SK-N-SH (cell line): ENCODE measurements around the gene ATXN7L3B. TPM values are rescaled to one million over a fixed set of nuclear protein-coding genes. Genes with fewer than 3 reads are reported as not detected.
A peak's percentile ranks its signal among the peaks of the same experiment; 100 is the strongest.

Source experiments
- CTCF ChIA-PET: fragments of 300-600, 350-600 bp; formaldehyde crosslinking; extraction: SDS; loops from one replicate; lab custom pipeline; 2021; lab: Yijun Ruan, JAX
- POLR2A ChIA-PET: fragments of 350-600 bp; sonication (Branson Sonifier 250); formaldehyde crosslinking; extraction: SDS; loops from one replicate; lab custom pipeline; 2020; ENCODE audit warnings: antibody characterized with exemption, inconsistent platforms; lab: Yijun Ruan, JAX
- DNase-seq: peaks from one replicate; pipeline ENCODE4 v3.0.0; 2012
- H2AFZ ChIP-seq: fragments of 200-600 bp; sonication (generic); 2 replicates; pipeline ENCODE4 v1.8.1; 2016; ENCODE audit warnings: antibody characterized with exemption, mild to moderate bottlenecking, low read depth
- H3F3A ChIP-seq: fragments of 200-600 bp; sonication (generic); replicated peaks from 2 replicates; pipeline ENCODE3; 2016; ENCODE audit warnings: antibody characterized with exemption, mild to moderate bottlenecking; ENCODE audit not compliant: insufficient read depth
- H3K27ac ChIP-seq, 2 experiments: fragments of 200-500 bp in 1 of 2; fragments of 200-600 bp in 1 of 2; sonication (Bioruptor generic) in 1 of 2; sonication (generic), shearing (Covaris generic) in 1 of 2; 2 replicates each; pipeline versions ENCODE4 v1.5.1 to v1.6.1; 2014 to 2016; ENCODE audit warnings: low read depth in 2 of 2, inconsistent platforms in 1 of 2, low read length in 1 of 2, mild to moderate bottlenecking in 1 of 2, mixed read lengths in 1 of 2
- H3K27me3 ChIP-seq: fragments of 200-600 bp; sonication (generic), shearing (Covaris generic); 2 replicates; pipeline ENCODE4 v1.6.1; 2016; ENCODE audit warnings: mixed run types; ENCODE audit not compliant: insufficient read depth
- H3K36me3 ChIP-seq, 2 experiments: fragments of 200-500 bp in 1 of 2; fragments of 200-600 bp in 1 of 2; sonication (Bioruptor generic) in 1 of 2; sonication (generic) in 1 of 2; replicated peaks in 1 of 2; 2 replicates each; pipeline versions ENCODE3 to v1.5.1; 2014 to 2016; ENCODE audit warnings: low read length in 1 of 2, mild to moderate bottlenecking in 1 of 2; ENCODE audit not compliant: insufficient read depth in 2 of 2, control insufficient read depth in 1 of 2
- H3K4me1 ChIP-seq, 2 experiments: fragments of 200-500 bp in 1 of 2; fragments of 200-600 bp in 1 of 2; sonication (Bioruptor generic) in 1 of 2; sonication (generic), shearing (Covaris generic) in 1 of 2; 2 replicates each; pipeline versions ENCODE4 v1.5.1 to v1.6.1; 2014 to 2016; ENCODE audit warnings: low read depth in 1 of 2, low read length in 1 of 2, mixed run types in 1 of 2; ENCODE audit not compliant: insufficient read depth in 2 of 2, control insufficient read depth in 1 of 2
- H3K4me2 ChIP-seq: fragments of 200-600 bp; sonication (generic), shearing (Covaris generic); 2 replicates; pipeline ENCODE4 v1.6.1; 2017; ENCODE audit warnings: mixed run types
- H3K4me3 ChIP-seq, 2 experiments: fragments of 200-500 bp in 1 of 2; fragments of 200-600 bp in 1 of 2; sonication (Bioruptor generic) in 1 of 2; sonication (generic), shearing (Covaris generic) in 1 of 2; 2 replicates each; pipeline versions ENCODE4 v1.5.1 to v1.8.1; 2014 to 2016; ENCODE audit warnings: low read depth in 2 of 2, inconsistent platforms in 1 of 2, low read length in 1 of 2, mild to moderate bottlenecking in 1 of 2, mixed read lengths in 1 of 2, moderate library complexity in 1 of 2
- H3K79me2 ChIP-seq: fragments of 200-600 bp; sonication (generic); 2 replicates; pipeline ENCODE4 v1.8.1; 2017; ENCODE audit warnings: mild to moderate bottlenecking; ENCODE audit not compliant: insufficient read depth
- H3K9ac ChIP-seq: fragments of 200-600 bp; sonication (generic); 2 replicates; pipeline ENCODE4 v1.6.1; 2017; ENCODE audit warnings: mixed run types
- H3K9me2 ChIP-seq: fragments of 200-600 bp; sonication (generic); 2 replicates; pipeline ENCODE4 v1.6.1; 2017; ENCODE audit warnings: mixed run types
- H3K9me3 ChIP-seq: fragments of 200-600 bp; sonication (generic); 2 replicates; pipeline ENCODE4 v1.6.1; 2017; ENCODE audit warnings: mixed run types, mild to moderate bottlenecking, moderate library complexity
- H4K20me1 ChIP-seq: fragments of 200-600 bp; sonication (generic); 2 replicates; pipeline ENCODE4 v1.6.1; 2017; ENCODE audit warnings: mild to moderate bottlenecking, mixed run types; ENCODE audit not compliant: insufficient read depth
- CTCF ChIP-seq: fragments of 200-600 bp; sonication (generic); IDR thresholded peaks from 2 replicates; pipeline ENCODE4 v1.6.1; 2017; ENCODE audit warnings: antibody characterized with exemption, mild to moderate bottlenecking, moderate library complexity
- ELF1 ChIP-seq: IDR thresholded peaks from 2 replicates; pipeline ENCODE4 v1.4.0; 2012
- EP300 ChIP-seq, 2 experiments: IDR thresholded peaks; 2 replicates each; pipeline versions ENCODE4 v1.4.0 to v1.6.1; 2012; ENCODE audit warnings: borderline replicate concordance in 1 of 2, low read depth in 1 of 2, low read length in 1 of 2
- EZH2phosphoT487 ChIP-seq: fragments of 200-600 bp; sonication (generic); IDR thresholded peaks from 2 replicates; pipeline ENCODE4 v1.6.1; 2017; ENCODE audit warnings: low read depth, mixed run types, mild to moderate bottlenecking, antibody characterized with exemption, moderate library complexity, borderline replicate concordance
- GABPA ChIP-seq: IDR thresholded peaks from 2 replicates; pipeline ENCODE4 v1.4.0; 2012; ENCODE audit warnings: low read depth, mild to moderate bottlenecking
- GATA2 ChIP-seq: sonication (generic); formaldehyde crosslinking; IDR thresholded peaks from 2 replicates; pipeline ENCODE4 v1.5.0; 2020; ENCODE audit warnings: mild to moderate bottlenecking, missing genetic modification reagents
- IRF3 ChIP-seq: fragments of 150-350 bp; IDR thresholded peaks from 2 replicates; pipeline ENCODE4 v1.6.1; 2016; ENCODE audit warnings: mild to moderate bottlenecking, low read depth, low read length
- MXI1 ChIP-seq: IDR thresholded peaks from 2 replicates; pipeline ENCODE4 v1.6.1; 2012; ENCODE audit warnings: mild to moderate bottlenecking, low read depth, low read length, improper control_type of control experiment
- PBX3 ChIP-seq: IDR thresholded peaks from 2 replicates; pipeline ENCODE4; 2012
- POLR2AphosphoS5 ChIP-seq: IDR thresholded peaks from 2 replicates; pipeline ENCODE4 v1.6.1; 2012; ENCODE audit warnings: low read depth, low read length
- RAD21 ChIP-seq: IDR thresholded peaks from 2 replicates; pipeline ENCODE4 v1.6.1; 2012; ENCODE audit warnings: mild to moderate bottlenecking, low read length
- REST ChIP-seq: IDR thresholded peaks from 2 replicates; pipeline ENCODE4 v1.6.1; 2012; ENCODE audit warnings: mild to moderate bottlenecking, low read depth, low read length, moderate library complexity
- RFX5 ChIP-seq: IDR thresholded peaks from 2 replicates; pipeline ENCODE4 v1.6.1; 2012; ENCODE audit warnings: mild to moderate bottlenecking, improper control_type of control experiment, low read length
- SIN3A ChIP-seq: IDR thresholded peaks from 2 replicates; pipeline ENCODE4 v1.6.1; 2012; ENCODE audit warnings: low read depth, mild to moderate bottlenecking, low read length, moderate library complexity, borderline replicate concordance
- TEAD4 ChIP-seq: IDR thresholded peaks from 2 replicates; pipeline ENCODE4 v1.4.0; 2012; ENCODE audit warnings: mild to moderate bottlenecking, borderline replicate concordance; ENCODE audit not compliant: insufficient read depth
- USF1 ChIP-seq: IDR thresholded peaks from 2 replicates; pipeline ENCODE4 v1.4.0; 2012; ENCODE audit warnings: low read depth, borderline replicate concordance
- USF2 ChIP-seq: fragments of 150-350 bp; IDR thresholded peaks from 2 replicates; pipeline ENCODE4 v1.6.1; 2017; ENCODE audit warnings: antibody characterized with exemption, low read length, low read depth, borderline replicate concordance
- ZBTB33 ChIP-seq: IDR thresholded peaks from 2 replicates; pipeline ENCODE4 v1.4.0; 2012; ENCODE audit warnings: low read depth, borderline replicate concordance
- WGBS: methylation state at CpG from one replicate; pipeline ENCODE4 v1.1.6; 2017; ENCODE audit warnings: low lambda C conversion rate; 5-methylcytosine and 5-hydroxymethylcytosine counted together
- polyA plus RNA-seq, 3 experiments: library from polyadenylated mRNA; depleted of rRNA; stranded (reverse); fragments of >200 nt; gene quantifications; 2 replicates each; pipeline ENCODE4 v1.2.3, GENCODE V29; 2012

ATXN7L3B gene
- polyA plus RNA-seq (2012; rRNA removed), result 13.8 and 18.5 TPM in 2 replicates
- 18.3 and 19.0 TPM in 2 replicates for polyA plus RNA-seq (2012; cell fraction: cytosol; rRNA removed)
- 7.4 and 14.0 TPM in 2 replicates for polyA plus RNA-seq (2012; cell fraction: nucleus; rRNA removed)

GRCh38 chr12:74537707-74538385 is at the start of gene ATXN7L3B:
Gene ATXN7L3B, plus strand, starts transcription at chr12:74537835. Its CDS starts 278 bp downstream, at chr12:74538113.
- Histone ChIP-seq H3K4me2 (peak within 1 kb of the TSS; percentile 97), H3K9me3 (no peaks in the 10 kb centered on the region), H3F3A (peaks cover 8% of the 10 kb centered on the region), H3K9me2 (no peaks in the 10 kb centered on the region), H3K27me3 (no peaks in the 10 kb centered on the region), H3K27ac (peak within 1 kb of the TSS; percentile 95), H4K20me1 (peaks cover 45% of the 10 kb centered on the region), H3K9ac (peak within 1 kb of the TSS; percentile 98), H3K79me2 (peaks cover 52% of the 10 kb centered on the region), H3K4me3 (peak within 1 kb of the TSS; percentile 93 to 95), H3K4me1 (peaks cover 5 to 26% of the 10 kb centered on the region in 2 experiments; a peak in 3 of 4 replicates), H3K36me3 (peaks cover 24 to 31% of the 10 kb centered on the region in 2 experiments), H2AFZ (peak within 1 kb of the TSS; percentile 94)
- CTCF ChIA-PET, result interaction anchor here (0.6 to 1.1 kb wide), 2 partner anchors 61 to 265 kb away, joined by 3 read pairs; no protein-coding TSS in a partner anchor
- WGBS, result 1% methylated on average over 26 of the region's 49 CpGs
- DNase-seq, result peak; percentile 90
- POLR2A ChIA-PET, result no interaction called here
- TF ChIP-seq EP300 (IDR thresholded peaks at IDR 0.05; ENCODE audit: borderline replicate concordance in 1 of 2, low read depth in 1 of 2, low read length in 1 of 2), result peak in 1 of 2 experiments; percentile 29; a peak in 1 of 4 replicates
- TF ChIP-seq REST, result no peak
- no peak for TF ChIP-seq IRF3
- TF ChIP-seq PBX3, result no peak
- no peak; the same call in 1 of the 2 replicates for TF ChIP-seq MXI1
- no peak for TF ChIP-seq ZBTB33
- TF ChIP-seq GABPA, result peak; percentile 79
- TF ChIP-seq ELF1, result peak; percentile 49; the same call in 1 of the 2 replicates
- TF ChIP-seq USF2, result no peak
- TF ChIP-seq RFX5, result no peak
- TF ChIP-seq CTCF, result no peak
- TF ChIP-seq RAD21, result no peak
- peak; percentile 85; the same call in 1 of the 2 replicates for TF ChIP-seq POLR2AphosphoS5
- TF ChIP-seq GATA2 (CRISPR knock-in tag), result 0 out of 2 replicates have a peak, but pooled peaks have one; percentile 32
- TF ChIP-seq EZH2phosphoT487, result no peak
- TF ChIP-seq USF1, result no peak
- TF ChIP-seq SIN3A, result peak; percentile 61; the same call in 1 of the 2 replicates
- TF ChIP-seq TEAD4, result no peak
